ENCODE measurements around the gene PDE4D.

PDE4D gene

DNA sequence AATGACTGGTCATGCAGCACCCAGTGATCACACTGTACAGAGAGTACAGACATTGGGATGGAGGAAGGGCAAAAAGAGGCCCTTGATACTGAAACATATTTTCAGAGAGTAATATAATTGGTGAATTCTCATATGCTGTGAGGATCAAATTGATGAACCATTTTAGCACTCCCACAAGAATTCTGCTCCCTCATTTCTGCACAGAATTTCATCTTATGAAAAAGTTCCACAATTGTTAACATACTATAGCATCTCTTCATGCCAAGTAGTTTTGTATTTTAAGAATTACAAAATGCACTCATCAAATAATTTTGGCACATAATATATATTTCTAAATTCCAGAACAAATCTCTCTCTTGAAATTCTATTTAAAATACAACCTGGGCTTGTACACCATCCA is 351.2 kb downstream of the PDE4D start:
- no peak for DNase-seq

DNA sequence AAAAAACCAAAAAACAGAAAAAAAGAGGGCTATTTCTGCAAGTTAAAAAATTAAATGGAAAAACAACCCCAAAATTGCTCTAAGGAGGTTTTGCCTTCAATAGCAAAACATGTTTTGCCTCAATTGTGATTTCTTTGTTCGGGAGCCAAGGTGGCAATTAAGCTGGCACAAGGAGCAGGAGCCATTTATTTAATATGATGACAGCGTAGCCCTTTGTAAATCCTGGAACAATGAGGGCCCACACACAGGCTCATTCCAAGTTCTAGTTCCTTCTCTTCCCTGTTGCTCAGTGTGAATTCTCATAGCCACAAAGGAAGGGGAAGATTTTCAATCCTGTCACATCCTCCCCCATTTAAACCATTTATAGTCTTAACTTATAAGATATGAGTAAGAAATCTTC is 353.2 kb downstream of the PDE4D start:
- no peak for DNase-seq

DNA sequence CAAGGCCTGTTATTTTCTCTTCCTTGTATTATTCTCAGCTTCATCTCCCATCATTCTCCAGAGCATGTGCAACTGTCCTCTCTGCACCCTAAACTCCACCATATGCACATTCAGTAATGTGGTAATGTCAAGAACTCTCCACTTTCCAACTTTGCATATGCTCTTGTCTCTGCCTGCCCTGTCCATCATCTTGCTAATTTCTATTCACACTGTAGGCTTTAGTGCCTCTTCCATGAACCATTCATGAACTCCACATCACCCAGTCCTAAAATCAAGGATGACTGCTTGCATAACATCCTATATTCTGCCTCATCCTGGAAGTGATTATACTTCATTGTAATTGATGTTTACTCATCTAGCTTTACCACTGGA is 354.8 kb downstream of the PDE4D start:
- DNase-seq: no peak

DNA sequence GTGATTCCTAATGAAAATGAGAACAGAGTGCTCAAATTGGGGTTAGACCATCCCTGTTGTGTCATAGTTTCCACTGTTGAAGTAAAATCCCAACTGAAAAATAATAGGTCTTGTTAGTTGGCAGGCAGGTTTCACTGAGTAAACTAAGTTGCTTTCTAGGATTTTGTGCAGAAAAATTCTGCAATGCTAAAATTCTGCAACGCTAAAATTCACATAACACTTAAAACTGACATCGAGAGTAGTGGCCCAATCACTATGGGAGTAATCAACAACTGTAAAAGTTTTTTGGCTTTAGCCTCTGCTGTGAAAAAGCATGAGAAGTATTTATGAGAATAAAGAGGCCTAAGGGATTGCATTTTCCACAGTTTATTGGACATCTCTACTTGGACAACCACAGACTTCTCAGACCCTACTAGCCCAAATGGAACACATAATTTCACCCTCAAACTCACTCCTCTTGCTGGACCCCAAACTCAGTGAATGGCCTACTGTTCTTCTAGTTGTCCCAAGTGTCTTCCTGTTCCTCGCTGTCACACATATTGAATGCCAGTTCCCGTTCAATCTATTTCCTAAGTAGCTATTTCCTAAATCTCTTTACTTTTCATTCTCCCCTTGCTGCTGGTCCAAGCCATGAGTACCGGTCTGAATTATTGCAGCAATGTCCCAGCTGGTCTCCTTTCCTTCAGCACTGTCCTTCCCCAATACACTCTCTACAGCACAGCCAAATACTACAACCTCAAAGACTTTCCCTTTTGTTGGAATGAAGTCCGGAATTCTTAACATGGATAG is 355.4 kb downstream of the PDE4D start:
- DNase-seq: no peak

DNA sequence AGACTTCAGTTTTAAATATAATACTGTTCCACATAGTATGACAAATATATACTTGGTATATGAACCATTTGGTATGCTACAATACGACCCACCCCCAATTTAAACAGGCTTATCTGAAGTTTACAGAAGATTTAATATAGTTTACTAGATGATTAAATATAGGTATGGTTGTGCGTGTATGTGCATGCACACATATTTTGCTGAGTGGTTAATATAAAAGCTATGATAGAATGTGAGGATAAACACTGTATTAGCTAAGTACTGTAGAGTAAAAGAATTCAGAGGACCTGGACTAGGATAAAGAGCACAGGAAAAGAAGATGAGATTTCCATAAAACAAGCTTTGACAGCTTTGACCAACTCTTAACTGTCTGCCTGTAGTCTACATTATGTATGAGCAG is 356.7 kb downstream of the PDE4D start:
- no peak for DNase-seq

DNA sequence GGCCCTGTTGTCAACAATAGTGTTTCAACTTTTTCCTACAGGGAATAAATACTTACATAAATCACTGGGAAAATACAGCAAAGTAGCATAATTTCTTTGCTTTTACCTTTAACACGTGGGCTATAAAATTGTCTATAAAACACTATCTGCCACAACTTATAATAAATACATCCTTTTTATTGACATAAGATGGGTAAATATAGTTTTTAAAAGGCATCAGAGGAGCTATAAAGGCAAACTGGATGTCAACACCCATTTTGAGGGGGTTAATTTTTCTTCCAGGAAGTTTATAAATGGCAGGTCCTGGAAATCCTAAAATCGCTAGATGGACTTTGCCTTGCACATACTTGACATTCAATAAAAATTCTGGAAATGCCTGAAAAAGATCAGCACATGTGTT is 358.0 kb downstream of the PDE4D start:
- DNase-seq: no peak

DNA sequence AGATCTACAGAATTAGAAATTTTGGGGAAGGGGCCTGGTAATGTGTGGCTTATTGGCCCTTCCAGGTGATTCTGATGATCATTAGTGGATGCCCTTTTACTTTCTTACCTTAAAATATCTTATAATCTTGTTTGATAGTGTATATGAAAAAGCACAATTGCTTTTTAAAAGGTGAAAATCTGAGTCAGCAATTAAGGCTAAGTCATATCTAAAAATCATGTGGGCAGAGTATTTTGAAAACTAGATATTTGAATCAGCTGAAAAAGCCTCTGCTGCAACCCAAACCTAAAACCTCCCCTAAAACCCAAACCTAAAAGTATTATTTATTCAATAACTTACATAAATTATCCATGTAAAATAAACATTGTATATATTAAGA is 359.8 kb downstream of the PDE4D start:
- no peak for DNase-seq

DNA sequence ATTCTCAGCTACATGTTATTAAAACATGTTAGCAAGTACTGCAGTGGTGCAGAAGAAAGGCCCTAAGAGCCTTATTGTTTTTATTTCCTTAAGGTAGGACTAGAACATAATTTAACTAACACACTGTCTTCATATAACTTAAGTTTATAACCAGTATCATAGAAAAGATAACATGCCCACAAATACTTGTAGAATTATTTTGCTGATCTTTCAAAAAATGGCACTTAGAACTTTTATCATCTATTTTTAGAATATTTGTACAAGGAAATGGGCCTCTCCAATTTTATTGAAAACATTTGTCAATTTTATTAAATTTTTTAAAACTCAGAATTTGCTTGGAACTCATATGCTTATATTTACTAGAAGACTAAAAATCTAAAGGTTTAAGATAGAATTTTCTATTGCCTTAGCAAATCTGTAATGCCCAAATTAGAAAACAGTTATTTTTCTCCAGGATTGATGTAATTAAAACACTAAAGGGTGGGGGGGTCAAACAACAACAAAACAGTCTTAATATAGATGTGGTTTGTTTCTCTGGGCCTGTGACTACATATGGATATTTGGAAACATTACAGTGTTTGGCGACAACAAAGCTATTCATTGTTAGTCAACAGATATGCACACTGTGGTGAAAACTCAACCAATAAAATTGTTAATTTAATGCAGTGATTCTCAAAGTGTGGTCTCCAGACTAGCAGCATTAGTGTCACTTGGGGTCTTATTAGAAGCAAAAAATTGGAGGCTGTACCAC is 360.4 kb downstream of the PDE4D start:
- DNase-seq: no peak

DNA sequence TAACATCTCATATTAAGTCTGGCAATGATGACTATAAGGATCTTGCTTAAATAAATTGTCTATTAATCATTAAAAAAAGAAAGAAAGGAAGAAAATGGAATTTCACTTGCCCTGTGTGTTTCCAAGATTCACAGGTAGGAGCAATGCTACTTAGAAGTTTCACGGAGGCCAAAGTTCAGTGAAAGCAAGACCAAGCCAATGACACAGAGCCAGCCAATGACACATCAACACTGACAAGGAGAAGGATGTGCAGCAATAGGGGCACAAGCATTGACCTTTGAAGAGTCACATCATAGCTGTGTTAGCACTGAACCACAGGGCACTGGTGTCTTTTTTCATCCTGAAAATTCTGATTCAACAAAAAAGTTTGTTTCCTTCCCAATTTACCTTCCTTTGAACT is 364.3 kb downstream of the PDE4D start:
- no peak for DNase-seq

DNA sequence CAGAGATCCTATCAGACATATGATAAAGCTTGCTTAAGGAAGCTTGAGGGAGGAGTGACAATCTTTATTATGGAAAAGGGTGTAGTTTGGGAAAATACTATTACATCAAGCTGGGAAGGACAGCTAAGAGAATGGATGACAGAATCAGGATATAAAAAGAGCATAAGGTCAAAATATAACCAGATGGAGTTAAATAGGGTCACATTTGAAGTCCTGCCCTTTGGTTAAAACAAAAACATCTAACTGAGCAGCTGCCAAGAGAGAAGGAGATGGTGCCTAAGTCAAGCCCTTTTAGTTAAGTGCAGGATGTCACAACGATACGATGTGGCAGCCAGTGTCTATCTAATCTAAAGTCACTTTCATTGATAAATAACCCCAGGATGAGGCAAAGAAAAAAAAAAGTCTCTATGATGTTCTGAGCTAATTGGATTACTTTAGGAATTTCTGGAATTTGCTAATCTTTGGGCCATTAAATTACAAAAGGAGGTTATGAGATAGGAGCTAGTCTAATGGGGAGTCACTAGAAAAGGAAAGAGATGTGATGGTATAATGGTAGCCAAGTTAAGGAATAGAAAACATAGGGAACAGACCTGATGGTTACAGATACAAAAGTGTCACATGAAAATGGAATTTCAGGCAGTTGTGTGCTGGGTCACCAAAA is 365.2 kb downstream of the PDE4D start:
- DNase-seq: no peak

DNA sequence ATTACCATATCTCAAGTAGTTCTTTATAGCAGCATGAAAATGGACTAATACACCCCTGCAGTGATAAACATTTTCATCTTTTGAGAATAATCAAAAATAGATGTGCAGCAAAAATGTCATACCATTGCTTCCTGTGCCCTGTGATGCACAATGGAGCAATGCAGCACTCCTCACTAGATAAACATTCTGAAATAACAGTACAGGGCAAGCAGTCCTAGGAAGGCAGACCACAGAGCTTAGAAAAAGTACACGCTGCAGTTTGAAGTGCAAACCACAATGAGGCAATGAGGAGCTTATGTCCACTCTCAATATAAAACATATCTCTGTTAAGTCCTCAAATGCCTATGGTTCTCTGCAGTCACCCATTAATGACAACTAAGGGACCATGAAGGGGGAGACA is 367.6 kb downstream of the PDE4D start:
- no peak for DNase-seq

DNA sequence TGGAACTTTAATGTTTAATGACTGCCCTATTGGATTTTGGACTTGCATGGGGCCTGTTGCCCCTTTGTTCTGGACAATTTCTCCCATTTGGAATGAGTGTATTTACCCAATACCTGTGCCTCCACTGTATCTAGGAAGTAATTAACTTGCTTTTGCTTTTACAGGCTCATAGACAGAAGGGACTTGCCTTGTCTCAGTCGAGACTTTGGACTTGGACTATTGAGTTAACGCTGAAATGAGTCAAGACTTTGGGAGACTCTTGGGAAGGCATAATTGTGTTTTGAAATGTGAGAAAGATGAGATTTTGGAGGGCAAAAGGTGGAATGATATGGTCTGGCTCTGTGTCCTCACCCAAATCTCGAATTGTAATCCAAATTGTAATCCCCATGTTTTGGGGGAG is 368.2 kb downstream of the PDE4D start:
- DNase-seq: no peak

DNA sequence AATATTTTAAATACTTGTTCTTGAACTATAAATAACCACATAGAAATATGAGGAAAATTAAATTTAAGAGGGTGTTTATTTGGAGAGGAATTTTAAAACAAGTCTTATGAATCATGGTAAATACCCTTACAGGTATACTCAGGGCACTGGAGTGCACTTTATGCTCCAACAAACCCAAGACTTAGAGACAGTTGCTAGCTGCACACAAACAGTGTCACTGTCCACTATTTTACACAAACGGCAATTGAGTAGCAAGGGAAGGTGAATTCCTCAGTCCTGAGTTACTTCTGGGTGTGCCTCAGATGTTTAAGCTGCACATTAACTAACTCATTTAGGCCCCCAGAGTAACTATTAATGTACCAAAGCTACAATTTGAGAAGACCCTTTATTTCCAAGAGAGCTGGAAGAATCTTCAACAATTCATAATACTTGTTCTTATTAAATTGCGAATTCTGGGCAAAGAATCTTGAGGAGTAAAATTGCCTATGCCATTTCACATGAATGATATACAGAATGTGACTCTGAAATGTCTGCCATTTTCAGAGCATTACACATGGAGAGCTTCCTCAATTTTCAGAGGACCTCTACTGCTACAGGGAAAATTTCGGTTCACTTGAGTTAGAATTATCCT is 371.2 kb downstream of the PDE4D start:
- DNase-seq: no peak

DNA sequence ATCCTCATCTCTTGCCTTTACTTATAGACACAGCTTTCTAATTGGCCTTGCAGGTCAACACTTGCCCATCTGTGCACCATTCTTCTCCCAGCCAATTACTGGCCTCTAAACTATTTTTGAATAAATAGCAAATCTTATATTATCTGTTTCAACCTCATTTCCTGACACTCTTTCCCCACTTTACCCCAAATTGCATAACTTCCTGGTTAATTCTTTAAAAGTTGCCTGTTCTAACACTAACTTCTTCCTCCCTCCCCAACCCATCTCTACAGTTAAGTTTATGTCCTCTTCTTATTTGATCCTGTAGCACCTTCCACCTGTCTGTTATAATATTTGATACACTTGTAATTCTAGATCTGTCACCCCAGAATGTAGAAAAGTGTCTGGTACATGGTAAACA is 372.1 kb downstream of the PDE4D start:
- DNase-seq: no peak

DNA sequence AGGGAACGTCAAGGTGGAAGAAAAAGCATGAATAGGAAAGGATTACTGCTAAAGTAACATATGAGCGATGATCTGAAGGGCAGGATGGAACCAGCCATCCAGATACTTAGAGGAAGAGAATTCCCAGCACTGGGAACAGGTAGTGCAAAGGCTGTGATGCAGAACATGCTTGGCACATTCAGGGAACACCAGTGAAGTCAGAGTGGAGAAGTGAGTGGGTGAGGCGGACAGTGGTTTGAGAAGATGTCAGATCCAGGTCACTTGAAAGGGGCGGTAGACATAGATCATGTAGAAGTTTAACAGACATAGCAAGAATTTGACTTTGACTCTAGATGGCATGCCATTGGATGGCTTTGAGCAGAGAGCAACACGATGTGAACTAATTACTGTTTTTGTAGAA is 374.2 kb downstream of the PDE4D start:
- no peak for DNase-seq

DNA sequence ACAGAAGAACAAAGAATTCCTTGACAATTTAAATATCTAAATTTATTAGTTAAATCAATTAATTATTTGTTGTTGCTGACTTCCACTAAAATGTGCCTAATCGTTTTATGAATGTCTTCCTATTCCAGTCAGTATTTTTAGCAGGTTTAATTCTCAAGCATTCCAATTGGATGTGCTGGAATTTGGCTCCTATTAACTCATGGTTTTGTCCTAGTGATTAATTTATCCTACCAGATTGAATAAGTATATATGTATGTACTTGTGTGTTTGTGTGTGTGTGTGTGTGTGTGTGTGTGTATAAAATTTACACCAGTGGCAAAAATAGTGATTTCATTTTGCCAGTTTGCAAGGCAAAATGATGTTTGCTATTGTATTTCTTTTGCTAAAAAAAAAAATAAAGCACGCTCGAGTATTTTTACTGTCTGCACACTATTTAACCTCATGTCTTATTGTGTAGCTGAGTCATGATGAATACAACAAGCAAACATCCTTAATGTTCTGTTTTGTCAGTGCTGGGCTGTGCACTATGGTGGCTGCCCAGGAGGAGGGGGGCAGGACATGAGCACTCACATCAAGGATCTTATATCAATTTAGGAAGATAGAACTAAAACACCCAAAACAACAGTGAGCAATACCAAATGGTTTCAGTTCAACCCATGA is 375.5 kb downstream of the PDE4D start:
- no peak for DNase-seq

DNA sequence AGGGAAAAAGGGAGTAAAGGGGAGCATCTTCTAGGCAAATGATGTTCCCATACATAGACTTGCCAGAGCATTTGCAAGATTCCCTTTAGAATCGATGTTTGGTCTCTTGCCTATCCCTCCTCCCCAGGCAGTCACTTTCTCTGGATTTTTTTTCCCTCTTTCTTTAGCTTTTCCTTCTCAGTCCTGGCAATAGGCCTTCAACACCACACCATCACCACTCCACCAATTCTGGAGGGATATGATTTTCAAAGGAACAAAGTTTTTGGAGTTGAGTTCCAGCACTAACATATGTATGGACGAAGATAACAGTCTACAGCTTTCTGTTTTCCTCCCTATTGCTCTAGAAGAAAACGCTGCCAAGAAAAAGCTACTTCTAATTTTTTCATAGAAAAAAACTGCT is 377.4 kb downstream of the PDE4D start:
- DNase-seq: no peak

DNA sequence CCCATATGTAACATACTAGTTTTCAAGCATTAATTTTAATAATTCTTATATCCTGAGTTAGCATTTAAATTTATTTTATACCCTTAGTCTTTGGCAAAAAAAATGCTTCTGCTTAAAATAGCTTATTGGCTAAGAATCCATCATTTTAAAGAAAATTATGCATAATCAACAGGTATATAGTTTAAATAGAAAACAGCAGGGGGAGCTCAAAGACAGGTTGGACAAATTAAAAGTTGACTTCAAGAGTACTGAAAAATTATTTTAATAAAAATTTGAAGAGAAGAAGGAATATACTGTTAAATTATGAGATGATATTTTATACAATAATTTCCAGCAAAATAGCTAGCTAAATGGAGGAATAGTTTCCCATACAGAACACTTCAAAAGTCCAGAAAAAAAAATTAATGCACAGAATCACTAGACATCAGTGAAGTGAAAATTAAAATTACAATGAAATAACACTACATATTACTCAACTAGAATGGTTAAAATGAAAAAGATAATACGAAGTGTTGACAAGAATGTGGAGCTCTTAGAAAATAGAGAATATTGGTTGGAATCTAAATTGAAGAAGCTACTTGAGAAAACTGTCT is 387.1 kb downstream of the PDE4D start:
- DNase-seq: peak; percentile 7

DNA sequence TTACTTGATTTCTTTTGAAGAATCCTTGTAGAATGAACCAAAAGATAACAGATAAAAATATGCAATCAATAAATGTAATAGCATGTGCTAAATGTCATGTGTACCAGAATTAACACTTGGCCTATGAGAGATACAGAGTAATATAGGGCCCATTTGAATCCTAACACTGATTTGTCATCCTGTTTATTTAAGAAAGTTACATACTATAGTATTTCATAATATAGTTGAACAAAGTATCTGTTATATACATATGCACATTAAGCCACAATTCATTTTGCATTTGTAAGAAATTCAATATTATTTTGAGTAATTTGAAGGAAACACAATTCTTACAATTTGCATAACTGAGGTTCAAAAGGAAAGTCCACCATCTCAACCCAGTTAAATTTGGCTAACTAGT is 389.5 kb downstream of the PDE4D start:
- no peak for DNase-seq

DNA sequence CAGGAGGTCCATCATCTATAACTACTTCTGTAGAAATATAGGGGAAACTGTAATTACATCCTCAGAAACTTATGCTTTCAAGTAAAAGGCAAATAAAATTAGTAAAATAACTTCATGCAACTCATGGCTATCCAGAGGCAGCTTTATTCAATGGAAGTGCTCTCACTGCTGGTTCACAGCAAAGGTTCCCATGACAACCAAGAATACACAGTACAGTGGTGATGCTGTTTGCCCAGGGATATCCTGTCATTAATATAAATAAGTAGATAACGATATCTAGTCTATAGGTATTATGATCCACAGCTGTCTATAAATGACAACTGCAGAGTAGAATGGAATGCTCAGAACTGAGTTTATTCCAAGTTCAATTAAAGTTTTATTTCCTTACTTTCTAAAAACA is 390.3 kb downstream of the PDE4D start:
- DNase-seq: peak; percentile 49

DNA sequence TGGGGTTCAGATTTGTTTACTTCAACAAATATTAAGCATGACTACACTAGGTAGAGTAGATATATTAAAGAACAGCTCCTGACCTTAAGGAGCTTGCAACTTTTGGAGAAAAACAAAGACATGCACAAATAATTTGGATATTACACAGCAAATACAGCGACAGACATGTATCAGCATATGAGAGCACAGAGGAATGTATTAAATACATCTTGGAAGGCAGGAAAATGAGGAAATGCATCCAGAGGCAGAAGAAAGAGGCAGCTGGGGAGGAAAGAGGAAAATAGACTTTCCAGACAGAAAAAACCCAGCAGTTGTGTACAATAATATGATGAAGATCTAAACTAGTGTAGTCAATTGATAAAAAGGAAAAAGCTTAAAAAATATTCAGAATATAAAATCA is 392.2 kb downstream of the PDE4D start:
- no peak for DNase-seq

DNA sequence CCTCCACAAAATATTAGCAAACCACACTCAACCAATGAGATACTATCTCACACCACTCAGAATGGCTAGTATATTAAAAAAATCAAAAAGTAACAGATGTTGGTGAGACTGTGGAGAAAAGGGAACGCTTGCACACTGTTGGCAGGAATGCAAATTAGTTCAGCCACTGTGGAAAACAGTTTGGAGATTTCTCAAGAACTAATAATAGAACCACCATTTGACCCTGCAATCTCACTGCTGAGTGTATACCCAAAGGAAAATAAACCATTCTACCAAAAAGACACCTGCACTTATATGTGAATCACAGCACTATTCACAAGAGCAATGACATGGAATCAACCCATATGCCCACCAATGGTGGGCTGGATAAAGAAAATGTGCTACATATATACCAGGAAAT is 393.5 kb downstream of the PDE4D start:
- DNase-seq: no peak

DNA sequence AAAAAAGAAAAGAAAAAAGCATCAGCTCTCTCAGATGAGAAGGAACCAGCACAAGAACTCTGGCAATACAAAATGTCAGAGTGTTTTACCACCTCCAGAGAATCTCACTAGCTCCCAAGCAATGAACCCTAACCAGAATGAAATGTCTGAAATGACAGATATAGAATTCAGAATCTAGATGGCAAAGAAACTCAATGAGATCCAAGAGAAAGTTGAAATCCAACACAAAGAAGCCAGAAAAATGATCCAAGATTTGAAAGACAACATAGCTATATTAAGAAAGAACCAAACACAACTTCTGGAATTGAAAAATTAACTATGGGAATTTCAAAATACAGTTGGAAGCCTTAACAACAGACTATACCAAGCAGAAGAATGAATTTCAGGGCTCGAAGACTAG is 396.3 kb downstream of the PDE4D start:
- DNase-seq: no peak

Data from NCI-H82 (cell line).